GM12878 (cell line): ENCODE measurements around the gene TCF20. TPM values are rescaled to one million over a fixed set of nuclear protein-coding genes. Genes with fewer than 3 reads are reported as not detected.

ENCODE experiments used
- ATAC-seq: fragments of 200-7000 bp; cut with Tn5 transposase; 3 replicates; pipeline ENCODE4 v1.9.1; 2020; ENCODE audit warnings: mild to moderate bottlenecking, moderate library complexity
- BruUV-seq: library from RNA; stranded (reverse); fragments of 400-500 nt; replicated peaks from 2 replicates; lab custom pipeline; 2021; lab: Mats Ljungman, UMichigan
- CTCF ChIA-PET: fragments of 300-600 bp; sonication (Branson Sonifier 250); formaldehyde crosslinking; extraction: SDS; loops from one replicate; lab custom pipeline; 2021; ENCODE audit warnings: inconsistent platforms; lab: Yijun Ruan, JAX
- POLR2A ChIA-PET: fragments of 350-600 bp; formaldehyde crosslinking; extraction: SDS; loops from one replicate; lab custom pipeline; 2021; ENCODE audit warnings: inconsistent platforms; lab: Charles Lee
- RAD21 ChIA-PET: fragments of 300-600 bp; sonication (Branson Sonifier 250); formaldehyde crosslinking; loops from one replicate; lab custom pipeline; 2023; ENCODE audit warnings: antibody characterized with exemption; ENCODE audit not compliant: unreplicated experiment; lab: Charles Lee
- SMC1A ChIA-PET: fragments of 300-600 bp; sonication (Branson Sonifier 250); formaldehyde crosslinking; loops from one replicate; lab custom pipeline; 2023; ENCODE audit not compliant: unreplicated experiment, uncharacterized antibody; lab: Charles Lee
- DNase-seq: peaks from one replicate; pipeline ENCODE4 v3.0.0-alpha.2; 2011; ENCODE audit warnings: low read depth, low spot score
- FAIRE-seq: peaks from 3 replicates; lab custom pipeline; 2011; peaks lifted over from hg19 to GRCh38; lab: Jason Lieb, UNC
- H2AFZ ChIP-seq: 2 replicates; pipeline ENCODE4 v1.6.0; 2011; ENCODE audit warnings: low read depth, low read length, control low read depth; ENCODE audit not compliant: control insufficient read depth
- H3K27ac ChIP-seq: 2 replicates; pipeline ENCODE4 v1.5.1; 2011; ENCODE audit warnings: control low read depth; ENCODE audit not compliant: control insufficient read depth, insufficient read depth
- H3K27me3 ChIP-seq, 2 experiments: replicated peaks in 1 of 2; 2 replicates each; pipeline versions ENCODE4 v1.6.0 to v1.6.1; 2011; ENCODE audit warnings: low read length in 1 of 2; ENCODE audit not compliant: control insufficient read depth in 2 of 2, insufficient read depth in 2 of 2
- H3K36me3 ChIP-seq, 2 experiments: 2 replicates each; pipeline ENCODE4 v1.5.1; 2011; ENCODE audit warnings: low read length in 1 of 2; ENCODE audit not compliant: control insufficient read depth in 2 of 2, insufficient read depth in 2 of 2
- H3K4me1 ChIP-seq: 2 replicates; pipeline ENCODE4 v1.6.1; 2011; ENCODE audit warnings: mild to moderate bottlenecking, low read length, moderate library complexity, mixed read lengths; ENCODE audit not compliant: control insufficient read depth, insufficient read depth
- H3K4me2 ChIP-seq: 2 replicates; pipeline ENCODE4 v1.6.0; 2011; ENCODE audit warnings: control low read depth; ENCODE audit not compliant: control insufficient read depth, insufficient read depth
- H3K4me3 ChIP-seq: fragments of 200-600 bp; sonication (generic); 2 replicates; pipeline ENCODE4 v1.5.1; 2016
- H3K79me2 ChIP-seq: 2 replicates; pipeline ENCODE4 v1.6.0; 2011; ENCODE audit warnings: low read length; ENCODE audit not compliant: control insufficient read depth, insufficient read depth
- H3K9ac ChIP-seq: 2 replicates; pipeline ENCODE4 v1.8.0; 2011; ENCODE audit warnings: low read length, control low read depth, mixed read lengths; ENCODE audit not compliant: control insufficient read depth, insufficient read depth
- H3K9me3 ChIP-seq: replicated peaks from 3 replicates; pipeline ENCODE4 v1.5.1; 2011; ENCODE audit warnings: mild to moderate bottlenecking, low read length; ENCODE audit not compliant: control insufficient read depth, insufficient read depth
- H4K20me1 ChIP-seq: 2 replicates; pipeline ENCODE4 v1.6.0; 2011; ENCODE audit not compliant: control insufficient read depth, insufficient read depth
- CHD1 ChIP-seq: IDR thresholded peaks from 2 replicates; pipeline ENCODE4 v1.6.1; 2012; ENCODE audit warnings: low read depth, low read length, improper control_type of control experiment
- ESRRA ChIP-seq: IDR thresholded peaks from 2 replicates; pipeline ENCODE4 v1.6.1; 2012; ENCODE audit warnings: mild to moderate bottlenecking, low read length, improper control_type of control experiment
- ETV6 ChIP-seq, 2 experiments: fragments of 450-650 bp in 1 of 2; IDR thresholded peaks in 1 of 2; conservative IDR thresholded peaks in 1 of 2; 2 replicates each; pipeline ENCODE4 v1.6.1; 2014; ENCODE audit warnings: antibody characterized with exemption in 1 of 2, borderline replicate concordance in 1 of 2, low read depth in 1 of 2, mild to moderate bottlenecking in 1 of 2, moderate library complexity in 1 of 2
- FOS ChIP-seq: IDR thresholded peaks from 3 replicates; pipeline ENCODE4 v1.6.1; 2011; ENCODE audit warnings: borderline replicate concordance; ENCODE audit not compliant: insufficient read length; ENCODE audit errors: extremely low read depth
- HDAC6 ChIP-seq: fragments of 200-600 bp; sonication (generic); IDR thresholded peaks from one replicate; pipeline ENCODE4 v1.8.0; 2017; ENCODE audit warnings: antibody characterized with exemption; ENCODE audit not compliant: unreplicated experiment
- IKZF2 ChIP-seq, 2 experiments: fragments of 450-650 bp; IDR thresholded peaks; 2 replicates each; pipeline ENCODE4 v1.6.1; 2017; ENCODE audit warnings: mild to moderate bottlenecking in 2 of 2, moderate library complexity in 2 of 2
- KDM1A ChIP-seq: fragments of 200-600 bp; sonication (generic); IDR thresholded peaks from 2 replicates; pipeline ENCODE4 v1.6.1; 2016; ENCODE audit warnings: borderline replicate concordance
- KLF5 ChIP-seq: fragments of 450-650 bp; IDR thresholded peaks from 2 replicates; pipeline ENCODE4 v1.6.1; 2014; ENCODE audit warnings: mild to moderate bottlenecking; ENCODE audit not compliant: partially characterized antibody
- MEF2B ChIP-seq: fragments of 450-650 bp; IDR thresholded peaks from 2 replicates; pipeline ENCODE4 v1.6.1; 2018; ENCODE audit warnings: mild to moderate bottlenecking, moderate library complexity; ENCODE audit not compliant: partially characterized antibody, poor library complexity, severe bottlenecking
- NFXL1 ChIP-seq: fragments of 450-650 bp; IDR thresholded peaks from 2 replicates; pipeline ENCODE4 v1.6.1; 2017; ENCODE audit warnings: antibody characterized with exemption, mild to moderate bottlenecking, borderline replicate concordance
- SIN3A ChIP-seq: IDR thresholded peaks from 2 replicates; pipeline ENCODE4 v1.6.1; 2012; ENCODE audit warnings: low read depth, low read length, improper control_type of control experiment
- SMAD5 ChIP-seq: IDR thresholded peaks from 2 replicates; pipeline ENCODE4 v1.6.1; 2016; ENCODE audit warnings: antibody characterized with exemption, low read depth
- SREBF2 ChIP-seq: IDR thresholded peaks from 2 replicates; pipeline ENCODE4 v1.6.1; 2012; ENCODE audit warnings: mild to moderate bottlenecking, low read length
- STAT3 ChIP-seq: IDR thresholded peaks from 2 replicates; pipeline ENCODE4 v1.6.1; 2011; ENCODE audit warnings: low read depth, low read length, improper control_type of control experiment
- SUZ12 ChIP-seq: fragments of 200-600 bp; sonication (generic); IDR thresholded peaks from one replicate; pipeline ENCODE4 v1.6.1; 2018; ENCODE audit warnings: antibody characterized with exemption, mild to moderate bottlenecking; ENCODE audit not compliant: unreplicated experiment
- TARDBP ChIP-seq: IDR thresholded peaks from 2 replicates; pipeline ENCODE4 v1.6.1; 2016; ENCODE audit warnings: borderline replicate concordance
- WGBS: methylation state at CpG from one replicate; pipeline ENCODE4 v1.1.6; 2016; ENCODE audit warnings: low lambda C conversion rate; ENCODE audit not compliant: insufficient replicate concordance, insufficient coverage; ENCODE audit errors: missing lambda C conversion rate; 5-methylcytosine and 5-hydroxymethylcytosine counted together
- in situ Hi-C: fragments of 300-500 bp; cut with MboI; formaldehyde crosslinking; loops from 9 replicates; pipeline ENCODE4 v1.14.3; 2018; ENCODE audit warnings: mixed read lengths
- intact Hi-C: fragments of 100-400 bp; cut with micrococcal nuclease; formaldehyde crosslinking; loops from one replicate; pipeline ENCODE4 v1.14.2; 2022; ENCODE audit not compliant: unreplicated experiment
- polyA plus RNA-seq, 11 experiments: library from polyadenylated mRNA; depleted of rRNA in 4 of 11; unstranded in 6 of 11; stranded (reverse) in 5 of 11; fragments of >200 nt; fragmentation: Nextera tagmentation in 4 of 11; fragmentation: Illumina TruSeq in 1 of 11; extraction: Ambion mirVana in 4 of 11; extraction: Trizol in 1 of 11; gene quantifications; 1 replicate in 1 of 11; 2 replicates in 10 of 11; pipeline versions ENCODE4 v1.2.1 to v1.2.3, GENCODE V29; 2011 to 2016; ENCODE audit warnings: inconsistent platforms in 2 of 11, missing spikeins in 2 of 11, low read depth in 1 of 11
- total RNA-seq, 4 experiments: library from RNA; depleted of rRNA in 3 of 4; stranded (reverse); fragments of >200 nt in 3 of 4; fragmentation: Illumina TruSeq in 1 of 4; extraction: Trizol in 1 of 4; gene quantifications; 2 replicates each; pipeline versions ENCODE4 v1.2.1 to v1.2.3, GENCODE V29; 2013 to 2021
- TF ChIP-seq, protein P1 (sequence below): fragments of 450-650 bp; IDR thresholded peaks from 2 replicates; pipeline ENCODE4 v1.6.1; 2017; ENCODE audit warnings: mild to moderate bottlenecking
- TF ChIP-seq, protein P2 (sequence below): IDR thresholded peaks from 2 replicates; pipeline ENCODE4 v1.6.1; 2011; ENCODE audit warnings: low read depth, low read length, improper control_type of control experiment, borderline replicate concordance
- TF ChIP-seq, protein P3 (sequence below): fragments of 450-650 bp; formaldehyde crosslinking; IDR thresholded peaks from 2 replicates; pipeline ENCODE4 v1.4.0; 2022; ENCODE audit warnings: mild to moderate bottlenecking, moderate library complexity

TCF20 gene
- total and polyA plus RNA-seq, 10 of the 15 experiments (the other 5 are each of a cell fraction or from before 2014, with no cell fraction given), result 0.64 to 52.9 (median 22.6) TPM

DNA sequence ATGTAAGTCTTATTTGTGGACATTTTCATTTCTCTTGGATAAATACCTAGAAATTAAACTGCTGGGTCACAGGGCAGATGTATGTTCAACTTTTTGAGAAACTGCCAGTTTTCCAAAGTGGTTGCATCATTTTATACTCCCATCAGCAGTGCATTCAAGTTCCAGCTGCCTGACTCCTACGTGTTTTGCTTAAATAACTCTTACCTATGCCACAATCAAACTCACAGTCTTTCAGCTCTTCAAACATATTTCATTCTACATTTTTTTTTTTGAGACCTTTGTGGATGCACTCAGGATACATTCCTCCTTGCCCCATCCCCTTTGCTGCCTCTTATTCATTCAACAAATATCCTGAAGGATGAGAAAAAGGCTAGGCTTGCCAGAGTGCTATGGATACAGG, 9.2 kb downstream of the TCF20 start:
- FAIRE-seq (no peak), DNase-seq (no peak), ATAC-seq (no peak)
- H3K9ac ChIP-seq, result no peak overlapping the region
- peaks cover 0 to 2% of the 10 kb centered on the region in 2 experiments; a peak in 1 of 4 replicates for H3K36me3 ChIP-seq
- no peaks in the 10 kb centered on the region for H3K27me3 ChIP-seq
- H3K79me2 ChIP-seq, result peaks cover 89% of the 10 kb centered on the region
- no peak overlapping the region for H3K4me3 ChIP-seq
- peaks cover 13% of the 10 kb centered on the region for H3K4me1 ChIP-seq
- no peak overlapping the region for H3K27ac ChIP-seq
- 9% methylated on average over 1 of the region's 1 CpG for WGBS
- no peaks in the 10 kb centered on the region for H3K9me3 ChIP-seq
- intact Hi-C loops (no loop called here), in situ Hi-C loops (no loop called here)
- H4K20me1 ChIP-seq, result 0 out of 2 replicates have a peak, but pooled peaks cover 3% of the 10 kb centered on the region
- POLR2A ChIA-PET, result interaction anchor here (0.6 kb wide), 1 partner anchor 177 kb away, joined by 4 read pairs; no protein-coding TSS in a partner anchor
- H2AFZ ChIP-seq, result no peak overlapping the region
- CTCF ChIA-PET, result no interaction called here
- SMC1A ChIA-PET, result interaction anchor here (1.5 to 2.2 kb wide), 2 partner anchors 16 to 83 kb away, joined by 5 to 8 read pairs; no protein-coding TSS in a partner anchor
- RAD21 ChIA-PET, result no interaction called here
- no TSS peak for BruUV-seq
- TF ChIP-seq STAT3, result no peak
- TF ChIP-seq, protein P1, sequence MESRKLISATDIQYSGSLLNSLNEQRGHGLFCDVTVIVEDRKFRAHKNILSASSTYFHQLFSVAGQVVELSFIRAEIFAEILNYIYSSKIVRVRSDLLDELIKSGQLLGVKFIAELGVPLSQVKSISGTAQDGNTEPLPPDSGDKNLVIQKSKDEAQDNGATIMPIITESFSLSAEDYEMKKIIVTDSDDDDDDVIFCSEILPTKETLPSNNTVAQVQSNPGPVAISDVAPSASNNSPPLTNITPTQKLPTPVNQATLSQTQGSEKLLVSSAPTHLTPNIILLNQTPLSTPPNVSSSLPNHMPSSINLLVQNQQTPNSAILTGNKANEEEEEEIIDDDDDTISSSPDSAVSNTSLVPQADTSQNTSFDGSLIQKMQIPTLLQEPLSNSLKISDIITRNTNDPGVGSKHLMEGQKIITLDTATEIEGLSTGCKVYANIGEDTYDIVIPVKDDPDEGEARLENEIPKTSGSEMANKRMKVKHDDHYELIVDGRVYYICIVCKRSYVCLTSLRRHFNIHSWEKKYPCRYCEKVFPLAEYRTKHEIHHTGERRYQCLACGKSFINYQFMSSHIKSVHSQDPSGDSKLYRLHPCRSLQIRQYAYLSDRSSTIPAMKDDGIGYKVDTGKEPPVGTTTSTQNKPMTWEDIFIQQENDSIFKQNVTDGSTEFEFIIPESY, result no peak
- no peak for TF ChIP-seq ETV6 (conservative IDR thresholded peaks at IDR 0.05 in 1 of 2, IDR thresholded peaks at IDR 0.05 in 1 of 2; ENCODE audit: borderline replicate concordance in 1 of 2, low read depth in 1 of 2)
- no peak for TF ChIP-seq SUZ12
- no peak for TF ChIP-seq MEF2B
- no peak for TF ChIP-seq NFXL1
- no peak for TF ChIP-seq FOS
- TF ChIP-seq KDM1A, result no peak
- no peak for TF ChIP-seq TARDBP
- TF ChIP-seq, protein P2, sequence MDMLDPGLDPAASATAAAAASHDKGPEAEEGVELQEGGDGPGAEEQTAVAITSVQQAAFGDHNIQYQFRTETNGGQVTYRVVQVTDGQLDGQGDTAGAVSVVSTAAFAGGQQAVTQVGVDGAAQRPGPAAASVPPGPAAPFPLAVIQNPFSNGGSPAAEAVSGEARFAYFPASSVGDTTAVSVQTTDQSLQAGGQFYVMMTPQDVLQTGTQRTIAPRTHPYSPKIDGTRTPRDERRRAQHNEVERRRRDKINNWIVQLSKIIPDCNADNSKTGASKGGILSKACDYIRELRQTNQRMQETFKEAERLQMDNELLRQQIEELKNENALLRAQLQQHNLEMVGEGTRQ, result no peak
- no peak for TF ChIP-seq SREBF2
- no peak for TF ChIP-seq CHD1
- TF ChIP-seq HDAC6, result no peak
- no peak for TF ChIP-seq SIN3A
- no peak for TF ChIP-seq ESRRA
- no peak for TF ChIP-seq IKZF2 (IDR thresholded peaks at IDR 0.05)
- TF ChIP-seq KLF5, result no peak
- no peak for TF ChIP-seq SMAD5
- TF ChIP-seq, protein P3, sequence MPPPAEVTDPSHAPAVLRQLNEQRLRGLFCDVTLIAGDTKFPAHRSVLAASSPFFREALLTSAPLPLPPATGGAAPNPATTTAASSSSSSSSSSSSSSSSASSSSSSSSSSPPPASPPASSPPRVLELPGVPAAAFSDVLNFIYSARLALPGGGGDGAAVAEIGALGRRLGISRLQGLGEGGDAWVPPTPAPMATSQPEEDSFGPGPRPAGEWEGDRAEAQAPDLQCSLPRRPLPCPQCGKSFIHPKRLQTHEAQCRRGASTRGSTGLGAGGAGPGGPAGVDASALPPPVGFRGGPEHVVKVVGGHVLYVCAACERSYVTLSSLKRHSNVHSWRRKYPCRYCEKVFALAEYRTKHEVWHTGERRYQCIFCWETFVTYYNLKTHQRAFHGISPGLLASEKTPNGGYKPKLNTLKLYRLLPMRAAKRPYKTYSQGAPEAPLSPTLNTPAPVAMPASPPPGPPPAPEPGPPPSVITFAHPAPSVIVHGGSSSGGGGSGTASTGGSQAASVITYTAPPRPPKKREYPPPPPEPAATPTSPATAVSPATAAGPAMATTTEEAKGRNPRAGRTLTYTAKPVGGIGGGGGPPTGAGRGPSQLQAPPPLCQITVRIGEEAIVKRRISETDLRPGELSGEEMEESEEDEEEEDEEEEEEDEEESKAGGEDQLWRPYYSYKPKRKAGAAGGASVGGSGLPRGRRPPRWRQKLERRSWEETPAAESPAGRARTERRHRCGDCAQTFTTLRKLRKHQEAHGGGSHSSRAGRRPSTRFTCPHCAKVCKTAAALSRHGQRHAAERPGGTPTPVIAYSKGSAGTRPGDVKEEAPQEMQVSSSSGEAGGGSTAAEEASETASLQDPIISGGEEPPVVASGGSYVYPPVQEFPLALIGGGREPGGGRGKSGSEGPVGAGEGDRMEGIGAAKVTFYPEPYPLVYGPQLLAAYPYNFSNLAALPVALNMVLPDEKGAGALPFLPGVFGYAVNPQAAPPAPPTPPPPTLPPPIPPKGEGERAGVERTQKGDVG (CRISPR knock-in tag), result no peak
- no peak overlapping the region for H3K4me2 ChIP-seq
